ENCODE results near the gene NLGN2.
A peak's percentile ranks its signal among the peaks of the same experiment; 100 is the strongest.

The NLGN2 gene

DNA sequence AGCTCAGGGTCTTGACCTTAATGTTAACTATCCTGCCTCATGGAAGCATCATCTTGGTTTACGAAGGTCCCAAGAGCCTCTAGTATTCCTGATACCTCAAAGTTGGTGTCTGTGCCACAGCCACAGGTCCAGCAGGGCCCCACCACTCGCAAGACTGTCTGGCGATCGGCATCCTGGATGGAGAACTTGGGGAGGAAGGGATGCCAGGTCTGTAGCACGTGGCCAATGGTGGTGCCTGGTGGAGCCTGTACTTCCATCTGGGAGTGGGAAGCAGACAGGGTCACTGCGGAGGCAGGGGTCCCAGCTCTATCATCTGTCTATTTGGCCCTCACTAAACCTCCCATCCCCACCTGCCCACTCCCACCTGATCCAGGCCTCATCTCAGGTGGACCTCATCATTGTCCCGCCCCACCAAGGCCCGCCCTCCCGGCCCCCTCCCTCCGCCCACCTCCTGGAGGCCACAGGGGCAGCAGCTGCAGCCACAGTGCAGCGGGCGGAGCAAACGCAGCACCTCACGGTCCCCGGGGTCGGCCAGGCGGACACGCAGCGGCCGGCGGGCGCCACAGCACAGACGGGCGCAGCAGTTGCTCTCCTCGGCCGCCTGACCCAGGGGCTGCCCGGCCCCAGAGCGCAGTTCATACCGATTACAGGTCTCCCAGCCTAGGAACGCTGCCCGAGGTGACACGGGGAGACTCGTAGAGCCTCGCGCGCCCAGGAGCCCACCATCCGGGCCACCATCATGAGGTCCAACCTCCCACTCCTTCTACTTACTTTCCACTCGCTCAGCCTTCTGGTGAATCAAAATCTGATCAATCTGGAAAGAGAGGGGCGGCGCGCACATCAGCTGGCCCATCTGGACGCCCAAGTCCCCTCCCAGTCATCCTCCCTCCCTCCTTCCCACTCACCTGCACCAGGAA lies 14.7 kb upstream of the NLGN2 start:
- no peak for DNase-seq

- DNase-seq = no peak
Measured at GRCh38 chr17:7393613-7394451, 13.8 kb upstream of the NLGN2 start.

DNA sequence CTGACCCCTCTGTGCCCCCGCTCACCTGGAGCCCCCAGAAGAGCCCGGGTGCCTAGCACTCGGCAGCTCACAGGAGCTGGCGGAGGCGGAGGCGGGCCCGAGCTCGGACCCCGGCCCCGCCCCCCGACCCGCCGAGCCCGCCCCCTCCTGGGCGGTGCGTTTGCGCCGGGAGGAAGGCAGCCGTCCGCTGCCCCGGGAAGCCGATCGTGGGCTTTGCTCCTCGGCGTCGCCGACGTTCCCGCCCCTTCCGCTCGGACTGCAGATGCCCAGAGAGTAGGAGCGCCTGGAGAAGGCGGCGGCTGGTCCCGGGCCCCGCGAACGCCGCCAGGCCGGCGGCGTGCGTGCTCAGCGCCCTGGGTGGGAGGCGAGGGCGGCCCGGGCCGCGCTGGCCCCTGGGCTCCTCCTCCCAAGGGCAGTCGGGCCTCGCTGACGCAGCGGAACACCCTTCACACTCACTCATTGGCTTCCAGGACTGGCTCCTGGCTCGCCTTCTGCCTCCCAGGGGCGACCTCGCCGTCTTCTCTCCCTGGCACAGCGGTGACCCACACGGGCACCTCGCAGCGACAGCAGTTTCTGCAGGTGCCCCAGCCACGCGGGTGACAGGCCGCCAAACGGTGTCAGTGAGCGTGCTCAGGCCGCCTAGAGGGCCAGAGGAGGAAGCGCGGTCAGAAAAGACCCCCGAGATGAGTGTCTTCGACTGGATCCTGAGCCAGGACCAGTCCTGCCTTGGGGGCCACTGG lies 13.0 kb upstream of the NLGN2 start, which contains the start of gene PLSCR3:
TSS of gene PLSCR3 (minus strand) at position 74 of the 740 bp plus-strand sequence. CDS start 415 bp downstream, outside the sequence.
- DNase-seq = peak; percentile 91

- DNase-seq = peak; percentile 26
Measured at GRCh38 chr17:7396147-7396546, 11.5 kb upstream of the NLGN2 start.

GRCh38 chr17:7398612-7399011 lies 9.0 kb upstream of the NLGN2 start:
- DNase-seq = peak; percentile 18

GRCh38 chr17:7403043-7403726 lies 4.5 kb upstream of the NLGN2 start:
- no peak for DNase-seq

- DNase-seq = no peak
Measured at GRCh38 chr17:7403727-7403976, 4.0 kb upstream of the NLGN2 start.

DNA sequence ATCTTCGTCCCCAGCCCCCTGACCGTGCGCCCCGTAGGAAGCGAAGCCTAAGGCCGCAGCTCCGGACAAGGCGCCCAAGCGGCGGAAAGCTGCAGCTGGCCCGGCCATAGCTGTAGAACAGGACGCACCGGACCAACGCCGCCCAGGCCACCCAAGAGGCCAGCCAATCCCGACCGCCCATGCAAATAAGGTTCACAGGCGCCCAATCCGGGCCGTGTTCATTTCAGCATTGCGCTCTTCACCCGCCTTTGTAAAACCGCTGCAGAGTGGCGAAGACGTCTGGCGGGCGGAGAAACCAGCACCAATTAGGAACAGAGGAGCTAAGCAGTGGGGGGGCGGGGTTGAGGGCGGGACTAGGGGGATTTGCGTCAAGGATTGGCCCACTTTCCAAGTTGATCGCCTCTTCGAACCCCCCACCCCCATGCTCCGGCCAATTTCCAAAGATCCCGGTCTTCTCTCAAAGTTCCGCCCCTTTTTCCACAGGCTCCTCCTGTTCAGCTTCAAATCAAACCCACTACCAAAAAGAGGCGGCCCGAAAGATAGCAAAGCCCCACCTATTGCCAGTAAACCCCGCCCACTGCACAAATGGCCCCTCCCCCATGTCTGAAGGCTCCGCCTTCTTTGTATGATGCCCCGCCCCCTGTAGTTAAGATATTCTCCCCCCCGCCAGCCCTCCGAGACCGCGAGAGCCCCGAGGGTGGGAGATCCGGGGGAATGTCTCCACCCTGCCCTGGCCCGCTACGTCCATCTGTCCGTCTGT lies 3.5 kb upstream of the NLGN2 start, which contains the start of gene TMEM256:
TSS of gene TMEM256 (minus strand) at position 121 of the 760 bp plus-strand sequence. CDS start at position 108, 13 bp downstream.
- peak; percentile 99 for DNase-seq

GRCh38 chr17:7404737-7405349 lies 2.8 kb upstream of the NLGN2 start:
- DNase-seq = peak; percentile 71

DNA sequence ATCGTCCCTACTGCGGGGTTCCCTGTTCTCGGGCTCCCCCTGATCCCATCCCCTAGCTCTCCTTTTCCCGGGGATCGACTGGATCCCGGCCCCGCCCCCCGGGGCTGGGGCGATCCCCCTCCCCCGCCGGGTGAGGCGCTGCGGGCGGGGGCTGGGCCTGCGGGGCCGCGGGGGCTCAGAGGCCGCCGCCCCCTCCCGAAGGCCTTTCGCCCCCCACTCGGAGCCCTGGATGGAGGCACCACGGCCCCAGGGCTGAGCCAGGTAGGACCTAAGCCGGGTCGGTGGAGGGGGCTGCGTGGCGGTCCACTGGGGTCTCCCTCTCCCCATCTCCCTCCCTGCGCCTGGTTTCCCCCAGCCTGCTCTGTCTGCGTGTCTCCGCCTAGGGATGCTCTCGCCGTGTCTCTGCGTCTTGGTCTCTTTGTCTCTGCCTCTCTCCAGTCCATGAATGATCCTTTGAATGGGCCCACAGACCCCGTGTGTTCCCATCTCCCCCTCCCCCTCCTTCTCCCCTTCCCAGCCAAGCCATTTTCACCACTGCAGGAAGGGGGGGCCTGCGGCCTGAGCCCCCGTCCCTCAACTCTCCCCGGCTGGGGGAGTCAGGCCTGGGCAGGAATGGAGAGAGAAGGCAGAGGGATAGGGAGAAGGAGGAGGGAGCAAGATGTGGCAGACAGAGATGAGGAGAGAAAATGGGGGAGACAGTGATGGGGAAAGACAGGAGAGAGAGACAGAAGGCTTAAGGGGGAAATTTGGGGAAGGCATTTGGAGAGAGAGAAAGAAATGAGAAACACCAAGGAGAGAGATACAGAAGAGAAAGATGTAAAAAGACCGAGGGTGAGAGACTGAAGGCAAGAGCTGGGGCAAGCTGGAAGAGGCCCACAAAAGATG lies 2.1 kb upstream of the NLGN2 start:
- no peak for DNase-seq

DNA sequence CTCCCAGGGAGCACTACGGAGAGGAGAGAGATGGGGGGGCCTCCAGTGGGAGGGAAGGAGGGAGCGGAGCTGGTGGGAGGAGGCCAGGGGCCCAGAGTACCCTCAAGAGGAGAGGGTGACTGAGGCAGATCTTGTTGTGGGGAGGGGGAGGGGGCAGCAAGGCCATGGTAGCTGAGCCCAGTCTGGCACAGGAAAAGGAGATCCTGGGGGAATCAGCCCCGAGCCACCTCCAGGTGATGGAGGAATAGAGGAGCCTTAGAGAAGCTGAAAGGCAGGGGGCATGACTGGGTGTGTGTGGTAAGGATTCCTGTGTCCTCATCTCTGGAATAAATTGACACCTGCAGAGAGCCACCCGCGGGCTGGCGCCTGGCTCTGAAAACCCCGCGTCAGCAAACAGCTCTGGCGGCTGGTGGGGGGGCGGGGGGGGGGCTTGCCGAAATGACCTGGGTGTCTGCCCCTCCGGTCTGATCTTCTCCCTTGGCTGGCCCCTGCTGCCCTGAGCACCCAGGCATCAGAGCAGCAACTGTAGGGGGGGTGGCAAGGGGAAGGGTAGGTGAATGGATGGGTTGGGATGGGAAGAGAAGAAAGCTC lies 1.3 kb upstream of the NLGN2 start:
- DNase-seq = no peak

GRCh38 chr17:7407082-7407481 lies 563 bp upstream of the NLGN2 start:
- no peak for DNase-seq

DNA sequence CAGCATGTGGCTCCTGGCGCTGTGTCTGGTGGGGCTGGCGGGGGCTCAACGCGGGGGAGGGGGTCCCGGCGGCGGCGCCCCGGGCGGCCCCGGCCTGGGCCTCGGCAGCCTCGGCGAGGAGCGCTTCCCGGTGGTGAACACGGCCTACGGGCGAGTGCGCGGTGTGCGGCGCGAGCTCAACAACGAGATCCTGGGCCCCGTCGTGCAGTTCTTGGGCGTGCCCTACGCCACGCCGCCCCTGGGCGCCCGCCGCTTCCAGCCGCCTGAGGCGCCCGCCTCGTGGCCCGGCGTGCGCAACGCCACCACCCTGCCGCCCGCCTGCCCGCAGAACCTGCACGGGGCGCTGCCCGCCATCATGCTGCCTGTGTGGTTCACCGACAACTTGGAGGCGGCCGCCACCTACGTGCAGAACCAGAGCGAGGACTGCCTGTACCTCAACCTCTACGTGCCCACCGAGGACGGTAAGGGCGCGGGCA lies 645 bp downstream of the NLGN2 start:
- no peak for DNase-seq

DNA sequence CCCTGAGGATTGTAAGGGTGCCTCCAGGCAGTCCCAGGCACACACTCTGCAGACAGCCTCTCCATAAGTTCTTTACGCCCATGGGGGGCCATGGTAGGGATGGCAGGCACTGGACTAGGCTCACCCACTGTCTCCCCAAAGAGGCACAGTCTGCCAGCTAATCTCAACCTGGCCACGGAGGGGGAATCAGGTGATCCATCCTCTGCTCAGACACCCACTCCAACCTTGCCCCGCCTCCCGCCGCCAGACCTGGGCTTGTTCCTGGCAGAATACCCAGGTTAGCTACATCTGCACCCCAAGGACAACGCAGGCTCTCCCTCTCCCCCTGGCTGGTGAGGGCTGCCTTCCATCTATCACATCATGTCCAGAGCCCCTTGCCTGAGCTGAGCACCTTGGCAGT lies 1.2 kb downstream of the NLGN2 start:
- DNase-seq = no peak

DNA sequence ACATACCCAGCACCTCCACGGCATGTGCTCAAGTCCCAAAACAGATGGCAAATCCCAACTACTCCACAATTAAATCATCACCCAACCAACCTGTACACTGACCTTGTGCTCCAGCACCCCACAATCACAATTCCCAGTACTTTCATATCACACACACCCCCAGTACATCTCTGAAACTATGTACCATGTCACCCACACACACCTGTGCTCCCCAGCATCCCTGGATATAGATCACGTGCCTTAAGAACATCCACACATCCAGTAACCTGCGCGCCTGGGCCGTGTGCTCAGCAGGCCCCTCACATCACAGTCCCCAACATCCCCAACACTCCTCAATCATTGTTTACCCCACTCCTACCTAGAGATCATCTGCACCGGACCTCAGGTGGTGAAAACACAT lies 2.1 kb downstream of the NLGN2 start:
- no peak for DNase-seq

DNA sequence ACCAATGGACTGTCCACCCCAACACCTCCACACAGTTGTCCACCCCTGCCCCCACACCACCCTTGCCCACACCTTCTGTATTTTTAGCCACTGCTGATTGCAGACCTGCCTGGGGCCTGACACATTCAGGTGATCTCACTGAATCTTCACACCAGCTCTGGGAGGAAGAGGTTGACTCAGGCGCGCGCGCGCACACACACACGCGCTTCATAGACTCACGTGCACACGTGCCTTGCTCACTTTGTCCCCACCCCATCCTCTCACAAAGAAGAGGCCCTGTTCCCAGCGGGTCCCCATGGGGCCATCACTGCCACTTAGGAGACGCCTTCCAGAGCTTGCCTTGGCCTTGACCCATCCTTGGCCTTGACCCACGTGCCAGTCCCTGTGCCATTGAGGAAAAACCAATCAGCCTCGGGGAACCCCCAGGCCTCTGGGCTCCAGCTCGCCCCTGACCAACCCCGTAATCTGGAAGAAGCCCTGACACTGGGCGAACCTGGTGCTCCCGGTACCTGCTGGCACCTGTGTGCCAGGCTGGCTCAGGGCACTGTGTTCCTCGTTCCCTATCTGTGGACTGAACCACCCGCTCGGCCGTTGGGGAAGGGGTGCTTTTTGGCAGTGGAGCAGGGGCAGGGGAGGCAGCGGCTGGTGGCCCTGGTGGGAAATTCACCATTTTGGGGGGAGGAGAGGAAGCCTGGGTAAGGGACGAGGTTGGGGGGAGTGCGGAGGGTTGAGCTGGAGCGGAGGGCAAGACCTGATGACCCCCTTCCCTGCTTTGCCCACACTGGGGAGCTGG lies 3.2 kb downstream of the NLGN2 start:
- DNase-seq = no peak

DNA sequence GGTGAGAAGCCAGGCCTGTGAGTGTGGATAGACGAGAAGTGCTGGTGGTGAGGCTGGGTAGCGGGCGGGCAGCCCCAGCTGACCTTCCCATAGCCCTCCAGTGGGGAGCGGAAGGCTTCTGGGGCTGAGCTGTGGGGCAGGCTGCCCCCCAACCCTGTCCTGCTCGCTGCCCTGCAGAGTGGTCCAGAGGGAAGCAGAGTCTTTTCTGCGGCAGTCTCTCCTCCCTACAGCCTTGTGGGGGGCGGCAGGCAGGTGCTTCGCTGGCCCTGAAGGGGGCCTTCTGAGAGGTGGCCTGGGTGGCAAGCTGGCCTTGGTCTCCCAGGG lies 3.7 kb downstream of the NLGN2 start:
- DNase-seq = no peak

- no peak for DNase-seq
Measured at GRCh38 chr17:7413346-7413985, 5.8 kb downstream of the NLGN2 start.
